NCI-H2107 treated with DMSO at 0.1 percent for 48 hours (cell line): Measurements from ENCODE around the gene GLIS2.

Source experiments
- DNase-seq: peaks from one replicate; lab custom pipeline; 2025; ENCODE audit not compliant: unreplicated experiment; lab: John Stamatoyannopoulos, UW

Gene GLIS2

GRCh38 chr16:4350365-4350786 lies 34.5 kb downstream of the GLIS2 start:
- DNase-seq = no peak

GRCh38 chr16:4350787-4351659 lies 35.2 kb downstream of the GLIS2 start, which contains the start of gene PAM16:
Gene PAM16 (minus strand): TSS chr16:4351321. CDS start chr16:4351234, 87 bp downstream.
- DNase-seq = peak; percentile 84

- no peak for DNase-seq
These were observed 36.0 kb downstream of the GLIS2 start for GRCh38 chr16:4351880-4352279.

GRCh38 chr16:4352843-4353242 lies 37.0 kb downstream of the GLIS2 start:
- no peak for DNase-seq

GRCh38 chr16:4353675-4354074 lies 37.8 kb downstream of the GLIS2 start:
- DNase-seq = no peak

GRCh38 chr16:4354512-4355409 lies 38.9 kb downstream of the GLIS2 start:
- DNase-seq = no peak

- no peak for DNase-seq
These were observed 41.0 kb downstream of the GLIS2 start for GRCh38 chr16:4356820-4357219.

GRCh38 chr16:4358236-4358635 lies 42.4 kb downstream of the GLIS2 start:
- DNase-seq = no peak

GRCh38 chr16:4358831-4359561 lies 43.1 kb downstream of the GLIS2 start:
- DNase-seq = no peak

- no peak for DNase-seq
These were observed 44.0 kb downstream of the GLIS2 start for GRCh38 chr16:4359914-4360313.

GRCh38 chr16:4360538-4361021 lies 44.7 kb downstream of the GLIS2 start:
- DNase-seq = no peak

GRCh38 chr16:4361033-4361943 lies 45.4 kb downstream of the GLIS2 start:
- no peak for DNase-seq

- DNase-seq = no peak
These were observed 46.1 kb downstream of the GLIS2 start for GRCh38 chr16:4361944-4362311.

GRCh38 chr16:4362476-4363135 lies 46.7 kb downstream of the GLIS2 start:
- no peak for DNase-seq

GRCh38 chr16:4364196-4365013 lies 48.5 kb downstream of the GLIS2 start:
- no peak for DNase-seq

GRCh38 chr16:4365014-4365406 lies 49.1 kb downstream of the GLIS2 start:
- no peak for DNase-seq

GRCh38 chr16:4365615-4366014 lies 49.7 kb downstream of the GLIS2 start:
- DNase-seq = no peak

- DNase-seq = no peak
These were observed 50.1 kb downstream of the GLIS2 start for GRCh38 chr16:4366016-4366415.
